Kidney (tissue), 14 donors: ENCODE results near the gene TFDP1. TPM values are rescaled to one million over a fixed set of nuclear protein-coding genes. Genes with fewer than 3 reads are reported as not detected.

Source experiments
- DNase-seq, 5 donors: peaks; one replicate each; pipeline ENCODE4 v3.0.0-alpha.2; 2013 to 2020
- FAIRE-seq: peaks from 2 replicates; lab custom pipeline; 2012; peaks lifted over from hg19 to GRCh38; lab: Jason Lieb, UNC
- H3K27ac ChIP-seq, 2 donors: one replicate each; pipeline ENCODE4 v1.7.0; 2013; ENCODE audit warnings: low read depth in 2 of 2, low read length in 2 of 2, inconsistent platforms in 1 of 2
- H3K27me3 ChIP-seq: one replicate; pipeline ENCODE4 v1.7.1; 2013; ENCODE audit warnings: low read length, inconsistent platforms; ENCODE audit not compliant: control insufficient read depth, insufficient read depth
- H3K36me3 ChIP-seq, 3 donors: one replicate each; pipeline versions ENCODE4 v1.7.0 to v1.7.1; 2013; ENCODE audit warnings: low read length in 3 of 3, control low read depth in 1 of 3, inconsistent platforms in 1 of 3; ENCODE audit not compliant: insufficient read depth in 3 of 3, control insufficient read depth in 2 of 3
- H3K4me1 ChIP-seq, 3 donors: one replicate each; pipeline versions ENCODE4 v1.7.0 to v1.7.1; 2013; ENCODE audit warnings: low read length in 3 of 3, inconsistent platforms in 1 of 3, low read depth in 1 of 3; ENCODE audit not compliant: control insufficient read depth in 2 of 3, insufficient read depth in 2 of 3
- H3K4me3 ChIP-seq, 3 donors: one replicate each; pipeline versions ENCODE4 v1.7.0 to v1.8.1; 2013; ENCODE audit warnings: low read length in 3 of 3, control low read depth in 1 of 3, inconsistent platforms in 1 of 3
- H3K9ac ChIP-seq, 3 donors: one replicate each; pipeline versions ENCODE4 v1.7.0 to v1.7.1; 2013; ENCODE audit warnings: low read length in 3 of 3, control low read depth in 1 of 3, inconsistent platforms in 1 of 3
- H3K9me3 ChIP-seq, 3 donors: one replicate each; pipeline versions ENCODE4 v1.7.0 to v1.7.1; 2013; ENCODE audit warnings: low read length in 3 of 3, control low read depth in 1 of 3, inconsistent platforms in 1 of 3; ENCODE audit not compliant: control insufficient read depth in 2 of 3, insufficient read depth in 1 of 3
- CTCF ChIP-seq: IDR thresholded peaks from 3 replicates; pipeline ENCODE4 v1.5.1; 2012; ENCODE audit warnings: mild to moderate bottlenecking, moderate library complexity, borderline replicate concordance; ENCODE audit not compliant: insufficient read depth; ENCODE audit errors: extremely low read depth
- intact Hi-C: fragments of 100-400 bp; cut with DNase I; formaldehyde crosslinking; loops from one replicate; pipeline ENCODE4 v1.11.1; 2022
- polyA plus RNA-seq: library from polyadenylated mRNA; stranded (reverse); fragments of 350-450 nt; fragmentation: Illumina TruSeq; extraction: RNeasy Lipid Tissue Mini Kit (QIAGEN cat#74804); gene quantifications from one replicate; pipeline ENCODE4 v1.2.3, GENCODE V29; 2014; ENCODE audit warnings: low read depth, low replicate concordance; ENCODE audit not compliant: insufficient read depth
- total RNA-seq: library from RNA; stranded (reverse); fragmentation: NEBNext Ultra II Directional; extraction: Animal tissue kit (Norgen Biotek cat#: 25700); gene quantifications from one replicate; pipeline ENCODE4 v1.2.1, GENCODE V29; 2021
- donor health status: control.
- donor health status: control.
- donor health status: control.
- donor health status: control.
- donor health status: control.
- donor health status: DM: yes; HTN: yes; CAD: no.
- donor health status: Normal renal cell carcinoma (clear cell type).

The TFDP1 gene
- total and polyA plus RNA-seq, 2 donors from 2014 or later: 33.8 to 46.9 TPM

- H3K9me3 ChIP-seq: no peaks in the 10 kb centered on the region
- H3K4me3 ChIP-seq: no peak overlapping the region
- no peak overlapping the region for H3K9ac ChIP-seq
- DNase-seq (peak in 1 of 5 donors; percentile 27), FAIRE-seq (no peak)
- no peaks in the 10 kb centered on the region for H3K27me3 ChIP-seq
- H3K4me1 ChIP-seq: no peaks in the 10 kb centered on the region
- no peak for TF ChIP-seq CTCF
- H3K27ac ChIP-seq: no peak overlapping the region
- intact Hi-C loops: no loop called here
- peaks cover 0 to 6% (median 6%) of the 10 kb centered on the region in 3 donors for H3K36me3 ChIP-seq
Observed at GRCh38 chr13:113537205-113537604, 47.3 kb upstream of the TFDP1 start.

GRCh38 chr13:113537909-113538688 is 46.5 kb upstream of the TFDP1 start:
- H3K9ac ChIP-seq: no peak overlapping the region
- H3K4me1 ChIP-seq: no peaks in the 10 kb centered on the region
- no peaks in the 10 kb centered on the region for H3K9me3 ChIP-seq
- H3K27me3 ChIP-seq: no peaks in the 10 kb centered on the region
- DNase-seq: no peak
- no peak overlapping the region for H3K27ac ChIP-seq
- intact Hi-C loops: no loop called here
- peak overlapping the region in 1 of 3 donors; percentile 16 for H3K4me3 ChIP-seq
- FAIRE-seq: no peak
- H3K36me3 ChIP-seq: peaks cover 0 to 6% (median 6%) of the 10 kb centered on the region in 3 donors
- TF ChIP-seq CTCF: no peak

GRCh38 chr13:113538689-113539058 is 45.9 kb upstream of the TFDP1 start:
- intact Hi-C loops: no loop called here
- no peak for TF ChIP-seq CTCF
- Histone ChIP-seq H3K4me1 (no peaks in the 10 kb centered on the region), H3K4me3 (no peak overlapping the region), H3K27me3 (no peaks in the 10 kb centered on the region), H3K36me3 (peaks cover 0 to 6% (median 6%) of the 10 kb centered on the region in 3 donors), H3K9ac (no peak overlapping the region), H3K9me3 (no peaks in the 10 kb centered on the region), H3K27ac (no peak overlapping the region)
- DNase-seq: peak in 1 of 5 donors; percentile 53
- FAIRE-seq: no peak
